Measurements from ENCODE around the gene TRAF3IP3. TPM values are rescaled to one million over a fixed set of nuclear protein-coding genes. Genes with fewer than 3 reads are reported as not detected.

TRAF3IP3 gene
- total RNA-seq, 1 experiment from 2014 or later = not detected

GRCh38 chr1:209815490-209815889 lies 59.6 kb downstream of the TRAF3IP3 start:
- Mint-ChIP-seq H3K9me3 (ENCODE audit: unreplicated experiment) (no peaks in the 10 kb centered on the region), H3K4me3 (ENCODE audit: unreplicated experiment) (no peak overlapping the region), H3K27me3 (ENCODE audit: insufficient read depth, unreplicated experiment) (no peaks in the 10 kb centered on the region), H3K4me1 (ENCODE audit: low read depth, unreplicated experiment) (peaks cover 15% of the 10 kb centered on the region), H3K27ac (ENCODE audit: unreplicated experiment) (peak overlapping the region; percentile 82), H3K36me3 (ENCODE audit: insufficient read depth, unreplicated experiment) (no peaks in the 10 kb centered on the region)
- ChIA-PET POLR2A (no interaction called here), CTCF (no interaction called here)
- TF ChIP-seq CTCF (IDR thresholded peaks at IDR 0.05; ENCODE audit: insufficient read depth in 1 of 2, low read depth in 1 of 2, low read length in 1 of 2, severe bottlenecking in 1 of 2, unreplicated experiment in 1 of 2) = no peak
- no peaks in the 10 kb centered on the region for H3K36me3 ChIP-seq (ENCODE audit: control insufficient read depth, insufficient read depth, low read length)
- no peaks in the 10 kb centered on the region for H3K27me3 ChIP-seq (replicated peaks; ENCODE audit: control insufficient read depth, insufficient read depth, low read length)
- H3K9me3 ChIP-seq = no peaks in the 10 kb centered on the region
- no peak overlapping the region for H3K4me3 ChIP-seq (ENCODE audit: low read depth, low read length)
- peaks cover 9% of the 10 kb centered on the region; the same call in 1 of the 2 replicates for H3K4me1 ChIP-seq
- no TSS peak for BruUV-seq (replicated peaks)
- intact Hi-C loops (cut with micrococcal nuclease; ENCODE audit: unreplicated experiment) = no loop called here
- DNase-seq = no peak

- Histone ChIP-seq H3K4me1 (peaks cover 4% of the 10 kb centered on the region; the same call in 1 of the 2 replicates), H3K9me3 (no peaks in the 10 kb centered on the region), H3K27me3 (replicated peaks; ENCODE audit: control insufficient read depth, insufficient read depth, low read length) (no peaks in the 10 kb centered on the region), H3K36me3 (ENCODE audit: control insufficient read depth, insufficient read depth, low read length) (no peaks in the 10 kb centered on the region), H3K4me3 (ENCODE audit: low read depth, low read length) (no peak overlapping the region)
- H3K27ac Mint-ChIP-seq (ENCODE audit: unreplicated experiment) = peak overlapping the region; percentile 82
- no peaks in the 10 kb centered on the region for H3K27me3 Mint-ChIP-seq (ENCODE audit: insufficient read depth, unreplicated experiment)
- intact Hi-C loops (cut with micrococcal nuclease; ENCODE audit: unreplicated experiment) = no loop called here
- no peaks in the 10 kb centered on the region for H3K36me3 Mint-ChIP-seq (ENCODE audit: insufficient read depth, unreplicated experiment)
- TF ChIP-seq CTCF (IDR thresholded peaks at IDR 0.05; ENCODE audit: insufficient read depth in 1 of 2, low read depth in 1 of 2, low read length in 1 of 2, severe bottlenecking in 1 of 2, unreplicated experiment in 1 of 2) = no peak
- no TSS peak for BruUV-seq (replicated peaks)
- DNase-seq = peak in 1 of 2 experiments; percentile 72
- H3K4me3 Mint-ChIP-seq (ENCODE audit: unreplicated experiment) = peak overlapping the region; percentile 34
- peaks cover 10% of the 10 kb centered on the region for H3K4me1 Mint-ChIP-seq (ENCODE audit: low read depth, unreplicated experiment)
- ChIA-PET CTCF (no interaction called here), POLR2A (no interaction called here)
- no peaks in the 10 kb centered on the region for H3K9me3 Mint-ChIP-seq (ENCODE audit: unreplicated experiment)
These were observed 60.1 kb downstream of the TRAF3IP3 start for GRCh38 chr1:209815931-209816341.

GRCh38 chr1:209816923-209817322 lies 61.1 kb downstream of the TRAF3IP3 start:
- no peaks in the 10 kb centered on the region for H3K36me3 ChIP-seq (ENCODE audit: control insufficient read depth, insufficient read depth, low read length)
- H3K4me1 ChIP-seq = 0 out of 2 replicates have a peak, but pooled peaks cover 4% of the 10 kb centered on the region
- peak overlapping the region; percentile 34 for H3K4me3 Mint-ChIP-seq (ENCODE audit: unreplicated experiment)
- ChIA-PET POLR2A (no interaction called here), CTCF (no interaction called here)
- no peaks in the 10 kb centered on the region for H3K36me3 Mint-ChIP-seq (ENCODE audit: insufficient read depth, unreplicated experiment)
- H3K27me3 Mint-ChIP-seq (ENCODE audit: insufficient read depth, unreplicated experiment) = no peaks in the 10 kb centered on the region
- peak overlapping the region; percentile 82 for H3K27ac Mint-ChIP-seq (ENCODE audit: unreplicated experiment)
- no TSS peak for BruUV-seq (replicated peaks)
- H3K9me3 ChIP-seq = no peaks in the 10 kb centered on the region
- no peak for TF ChIP-seq CTCF (IDR thresholded peaks at IDR 0.05; ENCODE audit: insufficient read depth in 1 of 2, low read depth in 1 of 2, low read length in 1 of 2, severe bottlenecking in 1 of 2, unreplicated experiment in 1 of 2)
- H3K27me3 ChIP-seq (replicated peaks; ENCODE audit: control insufficient read depth, insufficient read depth, low read length) = no peaks in the 10 kb centered on the region
- DNase-seq = no peak
- no peak overlapping the region for H3K4me3 ChIP-seq (ENCODE audit: low read depth, low read length)
- no peaks in the 10 kb centered on the region for H3K9me3 Mint-ChIP-seq (ENCODE audit: unreplicated experiment)
- peaks cover 8% of the 10 kb centered on the region for H3K4me1 Mint-ChIP-seq (ENCODE audit: low read depth, unreplicated experiment)
- intact Hi-C loops (cut with micrococcal nuclease; ENCODE audit: unreplicated experiment) = no loop called here

Measured in Caco-2 (cell line).